GM13977 (cell line): Measurements from ENCODE around the gene MARS1.

Experiments used
- DNase-seq: peaks from one replicate; pipeline ENCODE4 v3.0.0; 2012; ENCODE audit warnings: low spot score
- in situ Hi-C: fragments of 300-500 bp; cut with MboI; formaldehyde crosslinking; loops from one replicate; pipeline ENCODE4 v1.12.0; 2022; ENCODE audit warnings: low sequenced_read_pairs, low pct_unique_long_range_greater_than_20kb, mixed read lengths, inconsistent platforms; ENCODE audit not compliant: unreplicated experiment
- TF ChIP-seq, protein P1 (sequence below): IDR thresholded peaks from 2 replicates; pipeline ENCODE4 v1.5.1; 2012; ENCODE audit warnings: mild to moderate bottlenecking, control low read depth; ENCODE audit not compliant: insufficient read depth; ENCODE audit errors: extremely low read depth, missing control alignments

MARS1 gene

DNA sequence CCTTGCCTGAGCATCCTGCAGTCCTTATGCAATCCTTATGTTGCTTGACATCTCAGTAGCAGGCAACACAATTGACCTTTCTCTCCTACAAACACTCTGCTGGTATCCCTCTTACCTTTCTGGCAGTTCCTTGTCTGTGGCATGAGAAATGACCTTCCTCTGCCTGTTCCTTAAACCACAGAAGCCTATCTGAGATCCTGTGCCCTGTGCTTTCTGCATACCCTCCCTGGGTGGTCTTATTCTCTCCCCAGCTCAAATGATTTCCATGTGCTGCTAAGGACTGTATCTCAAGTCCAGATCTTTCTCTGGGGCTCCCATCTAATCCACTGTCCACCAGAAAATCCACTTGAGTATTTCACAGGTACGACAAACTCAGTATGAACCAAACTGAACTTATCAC is 6.2 kb upstream of the MARS1 start:
- no peak for DNase-seq
- in situ Hi-C loops = no loop called here
- TF ChIP-seq, protein P1, sequence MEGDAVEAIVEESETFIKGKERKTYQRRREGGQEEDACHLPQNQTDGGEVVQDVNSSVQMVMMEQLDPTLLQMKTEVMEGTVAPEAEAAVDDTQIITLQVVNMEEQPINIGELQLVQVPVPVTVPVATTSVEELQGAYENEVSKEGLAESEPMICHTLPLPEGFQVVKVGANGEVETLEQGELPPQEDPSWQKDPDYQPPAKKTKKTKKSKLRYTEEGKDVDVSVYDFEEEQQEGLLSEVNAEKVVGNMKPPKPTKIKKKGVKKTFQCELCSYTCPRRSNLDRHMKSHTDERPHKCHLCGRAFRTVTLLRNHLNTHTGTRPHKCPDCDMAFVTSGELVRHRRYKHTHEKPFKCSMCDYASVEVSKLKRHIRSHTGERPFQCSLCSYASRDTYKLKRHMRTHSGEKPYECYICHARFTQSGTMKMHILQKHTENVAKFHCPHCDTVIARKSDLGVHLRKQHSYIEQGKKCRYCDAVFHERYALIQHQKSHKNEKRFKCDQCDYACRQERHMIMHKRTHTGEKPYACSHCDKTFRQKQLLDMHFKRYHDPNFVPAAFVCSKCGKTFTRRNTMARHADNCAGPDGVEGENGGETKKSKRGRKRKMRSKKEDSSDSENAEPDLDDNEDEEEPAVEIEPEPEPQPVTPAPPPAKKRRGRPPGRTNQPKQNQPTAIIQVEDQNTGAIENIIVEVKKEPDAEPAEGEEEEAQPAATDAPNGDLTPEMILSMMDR = no peak

DNA sequence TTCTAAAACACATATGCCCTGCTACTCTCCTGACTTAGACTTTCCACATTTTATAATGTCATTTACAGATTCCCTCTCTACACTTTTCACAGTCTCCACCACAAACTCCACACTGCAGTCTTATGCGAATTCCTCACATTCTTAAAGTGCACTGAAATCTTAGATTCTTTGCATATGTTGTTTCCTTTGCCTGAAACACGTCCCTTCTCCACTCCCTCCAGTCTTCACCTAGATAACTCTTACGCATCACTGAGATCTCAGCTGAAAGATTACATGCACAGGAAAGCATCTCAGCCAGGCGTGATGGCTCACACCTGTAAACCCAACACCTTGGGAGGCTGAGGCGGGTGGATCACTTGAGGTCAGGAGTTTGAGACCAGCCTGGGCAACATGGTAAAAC is 4.4 kb upstream of the MARS1 start:
- no peak for DNase-seq
- in situ Hi-C loops = no loop called here
- TF ChIP-seq, protein P1 = no peak

DNA sequence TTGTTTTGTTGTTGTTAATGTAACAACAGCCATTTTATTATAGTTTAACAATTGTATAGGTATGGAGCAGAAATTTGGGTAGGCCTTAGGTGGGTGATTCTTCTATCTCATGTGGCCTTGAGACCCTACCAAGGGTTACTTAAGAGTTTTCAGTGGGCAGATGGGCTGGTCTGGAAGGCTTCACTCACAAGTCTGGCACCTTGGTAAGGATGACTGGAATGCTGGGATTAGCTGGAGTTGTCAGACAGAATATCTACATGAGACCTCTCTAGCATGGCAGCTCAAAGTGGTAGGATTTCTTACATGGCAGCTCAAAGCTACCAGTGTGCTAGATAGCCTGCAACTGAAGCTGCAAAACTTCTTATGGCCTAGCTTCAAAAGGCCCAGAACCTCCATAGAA is 2.2 kb upstream of the MARS1 start:
- in situ Hi-C loops = no loop called here
- TF ChIP-seq, protein P1 = no peak
- DNase-seq = no peak

DNA sequence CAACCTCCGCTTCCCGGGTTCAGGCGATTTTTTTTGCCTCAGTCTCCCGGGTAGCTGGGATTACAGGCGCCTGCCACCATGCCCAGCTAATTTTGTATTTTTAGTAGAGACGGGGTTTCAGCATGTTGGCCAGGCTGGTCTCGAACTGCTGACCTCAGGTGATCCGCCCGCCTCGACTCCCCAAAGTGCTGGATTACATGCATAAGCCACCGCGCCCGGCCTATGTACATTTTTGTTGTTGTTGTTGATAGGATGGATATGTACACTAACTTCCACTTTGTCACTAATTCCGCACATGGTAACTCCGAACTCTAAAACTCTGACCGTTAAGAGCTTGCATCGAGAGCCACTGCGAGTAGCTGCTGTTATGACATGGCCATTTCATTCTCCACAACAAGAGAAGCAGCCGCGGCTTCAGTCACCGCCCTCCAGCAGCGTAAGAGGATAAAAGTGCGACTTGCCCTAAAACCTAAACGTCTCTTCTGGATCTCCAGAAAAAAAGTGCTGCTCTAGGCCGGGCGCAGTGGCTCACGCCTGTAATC is 742 bp upstream of the MARS1 start:
- in situ Hi-C loops = no loop called here
- TF ChIP-seq, protein P1 = no peak
- DNase-seq = no peak

DNA sequence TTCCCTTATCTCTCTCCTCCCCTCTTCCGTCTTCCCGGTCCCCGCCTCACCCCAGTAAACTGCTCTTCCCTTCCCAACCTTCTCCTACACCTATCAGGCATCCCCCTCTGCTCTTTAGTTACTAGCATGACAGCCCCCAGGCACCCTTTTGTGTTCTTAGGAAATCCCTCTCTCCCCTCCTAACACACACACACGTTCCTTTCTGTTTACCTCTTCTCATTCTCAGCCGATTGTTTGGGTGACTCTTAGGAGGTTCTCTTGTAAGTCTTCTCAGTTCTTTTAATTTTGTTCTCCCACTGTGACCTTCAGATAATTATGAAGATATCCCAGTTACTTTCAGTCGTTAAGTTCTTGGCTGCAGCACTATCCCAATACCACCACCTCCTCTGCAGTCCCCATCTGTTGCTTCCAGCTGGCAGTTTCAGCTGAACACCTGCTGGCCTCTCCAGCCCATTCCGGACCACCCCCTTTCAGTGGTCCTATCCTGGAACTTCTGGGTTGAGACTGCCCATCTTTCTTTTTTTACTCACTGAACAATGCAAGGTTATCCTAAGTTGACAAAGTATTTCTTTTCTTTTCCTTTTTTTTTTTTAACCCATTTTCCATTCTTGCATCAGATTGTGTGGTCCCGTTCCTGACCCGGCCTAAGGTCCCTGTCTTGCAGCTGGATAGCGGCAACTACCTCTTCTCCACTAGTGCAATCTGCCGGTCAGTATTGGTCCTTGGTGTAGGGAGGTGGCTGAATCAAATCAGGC is 711 bp downstream of the MARS1 start:
- TF ChIP-seq, protein P1 = no peak
- DNase-seq = no peak
- in situ Hi-C loops = no loop called here

DNA sequence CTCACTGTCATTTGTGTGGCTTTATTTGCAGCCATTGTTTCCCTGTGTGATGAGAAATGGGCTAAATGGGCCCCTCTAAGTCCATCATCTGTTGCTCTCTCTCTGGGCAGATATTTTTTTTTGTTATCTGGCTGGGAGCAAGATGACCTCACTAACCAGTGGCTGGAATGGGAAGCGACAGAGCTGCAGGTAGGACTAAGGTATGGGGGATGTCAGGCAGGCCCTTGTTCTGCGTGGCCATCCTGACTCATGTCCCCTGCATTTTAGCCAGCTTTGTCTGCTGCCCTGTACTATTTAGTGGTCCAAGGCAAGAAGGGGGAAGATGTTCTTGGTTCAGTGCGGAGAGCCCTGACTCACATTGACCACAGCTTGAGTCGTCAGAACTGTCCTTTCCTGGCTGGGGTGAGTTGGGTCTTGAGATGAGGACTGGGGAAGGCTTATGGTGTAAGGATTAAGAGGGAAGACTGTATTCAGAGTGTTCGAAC is 1.3 kb downstream of the MARS1 start:
- no peak for DNase-seq
- in situ Hi-C loops = no loop called here

More for the DNA sequence above, 1.3 kb downstream of the MARS1 start:
- TF ChIP-seq, protein P1 = no peak
